DMS79 treated with DMSO at 0.1 percent for 48 hours (cell line): ENCODE results near the gene CSF2RB.

ENCODE experiments used
- DNase-seq: peaks from one replicate; lab custom pipeline; 2025; lab: John Stamatoyannopoulos, UW

The CSF2RB gene

DNA sequence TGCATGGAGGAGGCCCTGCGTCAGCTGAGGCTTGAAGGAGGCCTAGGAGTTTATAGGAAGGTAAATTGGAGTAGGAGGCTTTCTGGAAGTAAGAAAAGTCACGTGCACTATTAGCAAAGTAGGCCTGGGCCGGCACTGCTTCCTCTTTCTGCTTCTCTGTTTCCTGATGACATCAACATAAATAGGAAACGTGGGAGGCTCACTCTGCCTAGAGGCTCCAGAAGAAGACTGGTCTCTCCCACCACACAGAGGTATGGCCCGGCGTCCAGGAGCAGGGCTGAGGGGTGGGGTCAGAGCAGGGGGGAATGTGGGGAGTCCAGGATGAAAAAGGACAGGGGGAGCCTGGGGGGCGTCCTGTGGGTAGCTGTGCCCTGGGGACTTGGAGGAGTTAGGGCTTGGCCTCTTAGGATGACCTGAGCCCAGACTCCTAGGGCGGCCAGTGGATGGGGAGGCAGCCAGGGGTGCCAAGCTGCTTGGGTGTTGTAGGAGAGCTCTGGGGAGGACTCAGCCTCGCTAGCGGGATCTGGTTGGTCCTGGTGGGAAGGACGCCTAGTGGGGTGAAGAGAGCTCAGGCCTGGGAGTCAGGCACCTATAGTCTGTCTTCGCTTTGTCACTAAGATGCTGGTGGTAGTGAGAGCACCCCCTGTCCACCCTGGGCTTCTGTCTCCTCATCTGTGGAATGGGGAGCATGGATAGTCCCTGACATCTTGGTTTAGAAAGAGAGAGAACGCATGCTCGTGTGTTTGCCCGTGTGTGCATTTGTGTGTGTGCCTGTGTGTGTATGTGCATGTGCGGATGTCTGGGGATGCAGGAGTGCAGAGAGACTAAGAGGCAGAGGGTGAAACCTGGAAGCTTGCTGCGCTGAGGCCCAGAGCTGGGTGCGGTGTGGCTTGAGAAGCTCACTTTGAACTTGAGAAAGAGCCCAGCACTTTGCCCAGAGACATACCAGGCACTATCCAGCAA lies at the start of gene CSF2RB:
TSS of gene CSF2RB (plus strand) at position 202 of the 963 bp plus-strand sequence. CDS start 8,580 bp downstream, outside the sequence.
- no peak for DNase-seq

DNA sequence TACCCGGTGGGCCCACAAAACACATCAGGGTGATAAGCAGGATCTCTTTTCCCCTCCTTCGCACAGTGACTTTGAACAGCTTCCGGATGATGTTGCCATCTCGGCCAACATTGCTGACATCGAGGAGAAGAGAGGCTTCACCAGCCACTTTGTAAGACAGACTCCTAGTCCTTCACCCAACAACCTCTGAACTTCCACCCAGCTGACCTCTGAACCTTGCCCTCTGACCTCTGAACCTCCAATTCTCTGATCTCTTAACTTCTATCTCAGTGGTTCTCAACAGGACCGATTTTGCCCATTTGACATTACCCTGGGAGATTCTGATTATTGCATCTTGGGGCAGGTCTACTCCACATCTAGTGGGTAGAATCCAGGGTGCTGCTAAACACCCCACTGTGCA lies 49.4 kb upstream of the CSF2RB start:
- DNase-seq = no peak

DNA sequence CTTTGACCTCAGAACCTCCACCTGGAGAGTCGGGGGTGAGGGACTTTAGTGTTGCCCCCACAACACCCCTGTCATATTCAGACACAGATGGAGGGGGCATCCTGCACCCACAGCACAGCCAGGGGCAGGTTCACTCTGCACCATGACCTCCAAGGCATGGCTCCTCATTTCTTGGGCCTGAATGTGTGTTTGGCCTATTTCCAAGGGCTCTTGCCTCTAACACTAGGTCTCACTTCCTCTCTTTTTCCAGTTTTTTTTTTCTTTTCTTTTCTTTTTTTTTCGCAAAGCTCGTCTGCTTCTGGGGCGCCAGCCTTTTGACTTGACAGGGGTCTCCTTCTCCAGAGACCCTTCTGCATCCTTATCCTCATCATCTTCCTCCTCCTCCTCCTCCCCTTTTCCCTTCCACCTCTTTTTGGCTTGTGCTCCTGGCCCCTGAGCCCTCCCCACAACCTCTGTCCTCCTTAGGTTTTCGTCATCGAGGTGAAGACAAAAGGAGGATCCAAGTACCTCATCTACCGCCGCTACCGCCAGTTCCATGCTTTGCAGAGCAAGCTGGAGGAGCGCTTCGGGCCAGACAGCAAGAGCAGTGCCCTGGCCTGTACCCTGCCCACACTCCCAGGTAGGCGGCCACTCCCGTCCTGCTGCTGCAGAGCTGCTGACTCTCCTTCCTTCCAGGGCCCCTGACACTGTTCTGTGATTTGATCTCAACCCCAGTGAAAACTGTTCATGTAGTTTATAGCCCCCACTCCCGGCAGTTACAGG lies 48.8 kb upstream of the CSF2RB start:
- no peak for DNase-seq

DNA sequence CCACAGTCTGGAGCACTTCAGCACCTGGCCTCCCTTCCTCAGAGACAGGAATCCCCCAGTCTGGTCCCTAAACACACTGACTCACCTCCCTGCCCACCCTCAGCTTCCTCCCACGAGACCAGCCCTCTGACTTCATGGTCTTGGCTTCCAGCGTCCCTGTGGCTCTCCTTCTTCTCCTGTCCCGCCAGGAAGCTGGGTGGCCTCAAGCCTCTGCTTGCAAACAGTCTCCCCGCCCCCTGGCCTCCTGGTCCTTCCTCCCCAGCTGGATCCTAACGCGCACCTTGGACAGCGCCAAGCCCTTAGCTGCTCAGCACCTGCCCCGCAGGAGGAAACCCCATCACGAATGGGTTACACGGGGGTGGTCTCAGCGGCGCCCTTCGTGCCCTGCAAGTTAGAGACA lies 48.1 kb upstream of the CSF2RB start:
- DNase-seq = no peak

DNA sequence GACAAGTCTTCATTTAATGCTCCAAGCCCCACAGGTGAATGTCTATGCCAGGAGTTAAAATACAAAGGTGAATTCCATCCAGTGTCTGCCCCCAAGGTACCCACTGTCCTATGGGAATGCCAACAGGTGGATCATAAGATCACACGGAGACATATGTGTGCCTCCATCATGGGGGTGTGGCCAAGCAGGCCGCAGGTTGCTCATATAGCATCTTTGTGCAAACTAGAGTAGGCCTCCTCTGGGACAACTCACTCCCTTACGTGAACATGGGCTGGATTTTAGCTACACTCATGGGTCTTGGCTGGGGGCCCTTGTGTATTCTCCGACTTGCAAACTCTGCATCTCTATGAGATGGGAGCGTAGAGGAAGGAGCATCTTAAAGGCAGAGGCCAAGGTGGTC lies 45.7 kb upstream of the CSF2RB start:
- no peak for DNase-seq

DNA sequence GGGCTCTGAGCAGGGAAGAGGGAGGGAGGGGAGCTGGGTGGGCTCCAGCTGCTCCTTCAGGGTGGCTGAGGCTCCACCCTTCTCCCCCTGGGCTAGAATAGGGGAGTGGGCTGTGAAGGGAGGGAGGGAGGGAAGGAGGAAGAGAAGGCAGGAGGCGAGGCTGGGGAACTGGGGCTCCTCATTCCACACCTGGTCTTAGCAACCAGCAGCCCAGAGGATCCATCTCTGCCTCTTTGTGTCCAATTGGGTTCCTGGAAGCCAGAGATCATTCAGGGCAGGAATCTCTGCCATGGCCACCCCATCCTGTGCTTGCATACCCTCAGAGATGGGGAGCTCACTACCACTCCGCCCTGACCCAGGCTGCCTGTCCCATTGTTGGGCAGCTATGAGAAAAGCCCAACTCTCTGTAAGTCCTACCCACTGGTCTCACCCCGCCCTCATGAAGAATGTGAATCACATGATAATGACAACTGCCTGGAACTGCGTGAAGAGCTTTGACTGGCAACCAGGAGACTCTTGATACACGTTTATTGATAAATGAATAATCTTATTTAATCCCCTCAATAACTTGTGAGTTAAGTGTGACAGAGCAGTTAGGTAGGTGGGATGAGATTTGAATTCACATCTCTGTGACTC lies 44.8 kb upstream of the CSF2RB start:
- DNase-seq = no peak

DNA sequence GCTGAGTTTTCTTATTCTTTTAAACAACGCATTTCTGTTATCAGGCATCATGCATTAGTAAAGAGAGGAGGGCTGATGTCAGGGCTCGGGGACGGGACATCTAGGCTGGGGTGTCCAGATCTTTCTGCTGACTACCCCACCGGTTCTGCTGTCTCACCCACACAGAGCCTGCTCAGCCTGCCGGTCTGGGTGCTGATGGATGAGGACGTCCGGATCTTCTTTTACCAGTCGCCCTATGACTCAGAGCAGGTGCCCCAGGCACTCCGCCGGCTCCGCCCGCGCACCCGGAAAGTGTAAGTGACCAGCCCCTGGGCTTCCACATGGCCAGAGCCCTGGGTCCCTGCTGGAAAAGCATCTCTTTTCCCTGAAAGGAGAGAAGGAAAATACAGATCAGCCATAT lies 43.2 kb upstream of the CSF2RB start:
- DNase-seq = no peak

DNA sequence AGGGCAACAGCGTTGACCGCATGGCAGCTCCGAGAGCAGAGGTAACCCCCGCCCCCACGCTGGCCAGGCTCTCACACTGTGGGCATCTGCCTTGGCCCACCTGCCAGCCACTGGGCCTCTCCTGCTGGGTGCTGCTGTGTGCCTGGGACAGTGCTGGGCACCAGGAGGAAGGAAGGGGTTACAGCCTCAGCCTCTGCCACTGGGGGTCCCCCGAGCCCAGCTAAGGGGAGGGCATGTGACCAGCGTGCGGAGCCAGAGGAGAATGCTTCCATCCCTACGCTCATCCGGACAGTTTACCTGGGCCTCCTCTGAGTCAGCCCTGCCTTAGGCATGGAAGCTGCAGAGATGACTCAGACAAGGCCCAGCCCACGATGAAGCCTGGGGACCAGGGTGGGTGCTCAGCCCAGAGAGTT lies 41.8 kb upstream of the CSF2RB start:
- no peak for DNase-seq

DNA sequence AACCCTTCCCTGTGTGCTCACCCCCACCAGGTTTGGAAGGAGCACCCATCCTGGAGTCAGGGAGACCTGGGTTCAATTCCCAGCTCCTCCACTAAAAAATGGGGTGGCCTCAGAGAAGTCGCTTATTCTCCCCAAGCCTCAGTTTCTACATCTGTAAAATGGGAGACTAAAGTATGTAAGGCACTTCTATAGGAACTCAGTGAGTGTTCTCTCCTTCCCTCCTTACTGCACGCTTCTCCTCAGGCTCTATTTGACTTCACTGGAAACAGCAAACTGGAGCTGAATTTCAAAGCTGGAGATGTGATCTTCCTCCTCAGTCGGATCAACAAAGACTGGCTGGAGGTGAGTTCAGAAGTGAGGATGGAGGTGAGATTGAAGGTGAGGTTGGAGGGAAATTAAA lies 41.3 kb upstream of the CSF2RB start:
- no peak for DNase-seq

DNA sequence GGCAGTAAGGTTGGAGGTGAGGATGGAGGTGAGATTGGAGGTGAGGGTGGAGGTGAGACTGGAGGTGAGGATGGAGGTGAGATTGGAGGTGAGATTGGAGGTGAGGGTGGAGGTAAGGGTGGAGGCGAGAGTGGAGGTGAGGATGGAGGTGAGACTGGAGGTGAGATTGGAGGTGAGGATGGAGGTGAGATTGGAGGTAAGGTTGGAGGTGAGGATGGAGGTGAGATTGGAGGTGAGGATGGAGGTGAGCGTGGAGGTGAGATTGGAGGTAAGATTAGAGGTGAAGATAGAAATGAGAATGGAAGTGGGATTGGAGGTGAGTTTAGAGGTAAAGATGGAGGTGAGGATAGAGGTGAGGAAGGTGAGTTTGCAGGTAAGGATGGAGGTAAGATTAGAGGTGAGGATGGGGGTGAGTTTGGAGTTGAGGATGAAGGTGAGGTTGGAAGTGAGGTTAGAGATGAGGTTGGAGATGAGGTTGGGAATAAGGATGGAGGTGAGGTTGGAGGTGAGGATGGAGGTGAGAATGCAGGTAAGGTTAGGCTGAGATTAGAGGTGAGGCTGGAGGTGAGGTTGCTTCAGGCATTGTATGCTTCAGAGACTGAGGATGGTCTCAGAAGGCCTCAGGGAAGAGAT lies 40.4 kb upstream of the CSF2RB start:
- DNase-seq = no peak

DNA sequence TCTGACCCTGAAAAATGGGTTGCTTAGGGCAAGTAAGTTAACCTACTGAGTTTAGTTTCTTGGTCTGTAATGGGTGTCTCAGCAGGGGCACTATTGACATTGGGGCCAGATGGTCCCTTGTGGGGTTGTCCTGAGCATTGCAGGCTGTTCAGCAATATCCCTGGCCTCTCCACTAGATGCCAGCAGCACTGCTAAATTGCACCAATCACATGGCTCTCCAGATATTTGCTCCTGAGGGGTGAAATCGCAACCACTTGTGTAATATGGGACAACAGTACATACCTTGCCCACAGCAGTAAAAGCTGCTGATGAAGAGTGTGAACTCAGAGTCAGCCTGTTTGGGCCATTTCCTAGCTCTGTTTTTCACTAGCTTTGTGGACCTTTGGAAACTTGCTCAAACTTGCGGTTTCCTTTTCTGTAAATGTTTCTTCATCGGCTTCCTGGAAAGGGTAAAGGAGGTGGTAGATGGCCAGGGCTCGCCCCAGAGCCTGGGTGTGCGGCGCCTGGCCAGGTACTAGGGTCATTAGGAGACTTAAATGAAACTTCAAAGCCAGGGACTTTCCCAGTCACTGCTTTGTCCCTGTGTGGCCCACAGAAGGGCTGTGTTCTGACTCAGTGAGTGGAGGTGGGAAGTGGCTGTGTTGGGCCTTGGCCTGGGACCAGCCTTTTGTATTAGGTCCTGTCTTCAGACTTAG lies 39.7 kb upstream of the CSF2RB start:
- no peak for DNase-seq

DNA sequence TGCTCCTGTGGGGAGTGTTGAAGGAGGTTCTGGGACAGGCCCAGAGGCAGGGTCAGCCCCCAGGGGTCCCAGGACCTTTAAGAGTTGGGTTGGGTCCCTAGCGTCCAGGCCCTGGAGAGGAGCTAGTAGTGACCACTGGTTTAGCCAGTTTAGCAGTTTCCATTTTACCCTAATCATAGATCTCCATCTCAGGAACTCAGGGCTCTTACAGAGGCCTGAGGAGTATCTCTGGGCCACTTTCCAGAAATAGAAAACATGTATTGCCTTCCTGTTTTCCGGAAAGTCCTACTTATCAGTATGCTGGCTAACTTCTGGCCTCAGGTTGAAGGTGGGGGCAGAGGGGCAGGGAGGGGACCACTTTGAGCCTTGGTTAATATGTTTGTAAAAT lies 39.1 kb upstream of the CSF2RB start:
- no peak for DNase-seq

DNA sequence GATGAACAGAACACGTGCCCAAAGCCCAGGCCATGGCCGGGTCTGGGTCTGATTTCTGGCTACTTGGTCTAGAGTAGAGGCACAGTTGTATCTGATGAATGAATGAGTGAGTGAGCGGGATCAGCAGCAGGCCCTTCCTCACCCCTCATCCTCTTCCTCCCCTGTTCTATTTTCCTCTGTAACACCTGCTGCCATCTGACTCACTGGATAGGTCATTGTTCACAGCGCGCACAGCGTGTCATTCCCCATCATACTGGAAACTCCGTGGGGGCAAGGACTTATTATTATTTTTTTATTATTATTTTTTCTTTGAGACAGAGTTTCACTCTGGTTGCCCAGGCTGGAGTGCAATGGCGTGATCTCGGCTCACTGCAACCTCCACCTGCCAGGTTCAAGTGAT lies 38.7 kb upstream of the CSF2RB start:
- DNase-seq = no peak

DNA sequence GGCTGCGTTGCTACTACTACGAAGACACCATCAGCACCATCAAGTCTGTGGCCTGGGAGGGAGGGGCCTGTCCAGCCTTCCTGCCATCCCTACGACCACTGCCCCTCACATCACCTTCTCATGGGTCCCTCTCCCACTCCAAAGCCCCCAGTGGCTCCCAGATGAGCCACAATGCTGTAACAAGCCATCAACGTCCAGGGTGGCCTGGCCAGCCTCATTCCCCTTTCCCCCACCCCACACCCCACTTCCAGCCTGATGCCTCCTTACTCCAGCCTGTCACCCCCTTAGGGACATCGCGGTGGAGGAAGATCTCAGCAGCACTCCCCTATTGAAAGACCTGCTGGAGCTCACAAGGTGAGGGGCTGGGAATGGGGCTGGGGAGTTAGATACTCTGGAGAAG lies 37.7 kb upstream of the CSF2RB start:
- no peak for DNase-seq

DNA sequence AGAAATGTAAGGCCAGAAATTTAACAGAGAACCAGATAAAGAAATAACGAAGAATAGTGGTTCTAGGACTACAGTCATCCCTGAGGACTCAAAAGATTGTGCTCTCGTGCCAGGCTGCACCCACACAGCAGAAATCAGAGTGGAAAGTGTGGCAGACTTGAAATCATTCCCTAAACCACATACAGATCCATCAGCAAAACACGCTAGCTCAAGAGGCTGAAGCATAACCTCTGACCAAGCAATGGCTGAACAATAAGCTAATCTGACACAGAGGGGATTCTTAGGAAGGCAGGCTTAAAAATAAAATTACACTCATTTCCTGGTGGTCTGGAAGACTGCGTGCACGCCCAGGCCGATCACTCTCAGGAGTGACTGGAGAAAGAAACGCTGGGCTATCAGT lies 33.7 kb upstream of the CSF2RB start:
- no peak for DNase-seq

DNA sequence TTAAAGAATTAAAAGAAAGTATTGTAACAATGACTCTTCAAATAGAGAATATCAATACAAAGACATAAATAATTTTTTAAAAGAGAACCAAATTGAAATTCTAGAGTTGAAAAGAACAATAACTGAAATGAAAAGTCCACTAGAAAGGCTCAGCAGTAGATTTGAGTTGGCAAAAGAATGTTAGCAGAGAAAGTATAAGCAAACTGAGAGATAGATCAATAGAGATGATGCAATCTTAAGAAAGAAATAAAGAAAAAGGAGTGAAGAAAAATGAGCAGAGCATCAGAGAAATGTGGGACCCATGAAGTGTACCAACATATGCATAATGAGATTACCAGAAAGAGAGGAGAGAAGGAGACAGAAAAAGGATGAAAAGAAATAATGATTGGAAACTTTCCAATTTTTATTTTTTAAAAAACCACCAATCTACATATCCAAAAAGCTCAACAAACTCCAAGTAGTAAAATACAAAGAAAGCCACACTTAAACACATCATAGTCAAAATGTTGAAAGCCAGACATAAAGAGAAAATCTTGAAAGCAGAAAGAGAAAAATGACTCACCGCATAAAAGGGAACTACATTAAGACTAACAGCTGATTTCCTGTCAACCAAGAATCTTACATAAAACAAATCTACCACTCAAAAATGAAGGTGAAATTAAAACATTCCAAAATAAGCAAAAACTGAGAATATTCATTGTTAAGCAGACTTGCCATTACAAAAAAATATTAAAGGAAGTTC lies 31.8 kb upstream of the CSF2RB start:
- DNase-seq = no peak

DNA sequence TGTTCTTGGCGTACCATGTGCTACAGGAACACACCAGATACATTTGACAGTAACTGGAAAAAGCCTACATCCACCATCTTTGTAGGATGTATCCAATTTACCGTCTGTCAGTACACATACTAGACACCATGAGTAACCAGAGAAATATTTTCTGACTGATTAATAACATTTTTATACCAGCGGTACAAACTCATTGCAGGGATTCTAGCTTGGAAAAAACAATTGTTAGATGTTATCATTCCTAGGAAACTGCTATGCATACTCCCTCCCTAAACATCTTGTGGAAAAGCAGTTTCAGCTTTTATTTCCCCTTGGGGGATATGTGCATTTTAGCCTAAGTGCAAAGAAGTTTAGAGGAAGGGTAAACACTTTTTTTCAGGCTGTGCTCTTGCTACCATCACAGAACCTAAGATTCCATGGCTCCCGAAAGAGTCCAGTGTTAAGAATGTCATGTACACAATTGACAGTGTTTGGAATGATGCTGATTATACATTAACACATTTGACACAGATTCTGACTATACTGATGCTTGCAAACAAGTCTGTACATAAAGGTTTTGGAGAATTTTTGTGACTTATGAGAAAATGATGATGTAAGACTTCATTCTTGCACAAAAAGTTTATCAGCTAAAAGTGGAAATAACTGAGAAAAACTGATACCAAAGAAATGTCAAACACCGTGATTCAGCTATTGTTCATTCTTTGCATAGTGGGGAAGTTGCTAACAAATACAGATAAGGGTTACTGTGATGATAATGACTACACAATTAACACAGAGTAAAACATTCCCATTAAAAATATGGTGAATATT lies 28.9 kb upstream of the CSF2RB start:
- DNase-seq = no peak

DNA sequence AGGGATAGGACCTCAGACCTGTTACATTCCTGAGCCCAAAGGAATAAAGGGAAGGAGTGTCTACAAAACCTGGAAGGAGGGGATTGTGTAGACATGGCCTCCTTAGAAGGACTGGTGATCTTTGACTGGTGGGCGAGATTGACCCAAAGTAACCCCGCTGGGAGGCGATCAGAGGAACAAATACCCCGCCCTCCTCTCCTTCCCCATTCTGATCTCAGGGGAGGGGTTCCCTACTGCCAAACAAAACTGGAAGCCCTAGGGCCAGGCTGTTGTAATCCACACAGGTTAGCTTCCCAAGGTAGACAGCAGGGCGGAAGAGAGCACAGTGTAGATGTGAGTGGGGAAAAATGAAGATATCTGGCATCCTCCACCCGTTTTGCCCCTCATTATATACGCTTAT lies 28.0 kb upstream of the CSF2RB start:
- DNase-seq = no peak

DNA sequence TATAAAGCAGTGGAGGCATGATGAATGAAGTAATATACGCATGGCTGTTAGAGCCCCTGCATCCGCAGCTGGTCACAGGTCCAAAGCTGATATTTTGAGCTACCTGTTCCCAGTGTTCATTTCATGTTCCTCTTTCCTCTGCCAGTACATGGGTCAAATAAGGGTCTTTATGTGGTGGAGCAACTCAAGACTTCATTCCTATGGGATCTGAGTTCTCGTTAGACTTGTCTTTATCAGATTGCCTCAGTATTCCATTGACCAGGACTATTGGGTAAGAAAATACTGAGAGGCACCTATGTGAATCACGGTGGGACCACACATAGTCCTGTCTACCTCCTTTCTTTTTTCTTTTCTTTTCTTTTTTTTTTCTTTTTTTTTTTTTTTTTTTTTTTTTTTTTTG lies 27.4 kb upstream of the CSF2RB start:
- no peak for DNase-seq

DNA sequence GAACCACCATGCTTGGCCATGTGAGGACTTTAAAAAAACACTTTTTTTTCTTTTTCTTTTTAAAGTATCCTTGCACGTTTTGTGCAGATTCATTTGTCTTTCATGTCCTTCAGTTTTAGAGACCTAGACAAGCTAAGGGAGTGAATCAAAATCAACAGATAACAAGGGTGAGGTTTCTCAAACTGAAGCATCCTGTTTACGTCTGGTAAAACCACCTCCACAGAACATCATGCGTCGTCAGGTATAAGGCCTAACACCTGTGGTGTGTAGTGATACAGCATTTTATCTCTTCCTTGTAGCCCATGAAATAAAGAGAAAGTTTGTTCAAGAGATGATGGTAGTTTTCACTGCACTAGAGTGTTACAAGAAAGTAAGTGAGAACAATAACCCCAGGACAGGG lies 26.3 kb upstream of the CSF2RB start:
- no peak for DNase-seq
